ENCODE results near the gene GPR158. TPM values are rescaled to one million over a fixed set of nuclear protein-coding genes. Genes with fewer than 3 reads are reported as not detected.

Gene GPR158
- total RNA-seq, 1 experiment from 2014 or later = 2.9 TPM

GRCh38 chr10:25261558-25261957, 86.8 kb downstream of the GPR158 start:
- Histone ChIP-seq H3K9ac (ENCODE audit: low read length) (no peak overlapping the region), H3K27me3 (ENCODE audit: insufficient read depth, low read length) (no peaks in the 10 kb centered on the region), H3K9me3 (ENCODE audit: control insufficient read depth in 1 of 2, insufficient read depth in 1 of 2, low read depth in 1 of 2, low read length in 2 of 2) (no peaks in the 10 kb centered on the region), H3K4me3 (replicated peaks in 1 of 2; ENCODE audit: low read depth in 1 of 2, low read length in 2 of 2) (no peak overlapping the region), H2AFZ (ENCODE audit: low read depth, low read length, poor library complexity, severe bottlenecking) (no peak overlapping the region), H3K79me2 (ENCODE audit: insufficient read depth, low read length) (no peaks in the 10 kb centered on the region), H4K20me1 (ENCODE audit: insufficient read depth) (no peaks in the 10 kb centered on the region), H3K27ac (ENCODE audit: low read depth, low read length) (no peak overlapping the region), H3K9me2 (ENCODE audit: insufficient read depth) (no peaks in the 10 kb centered on the region), H3K4me1 (ENCODE audit: control insufficient read depth in 1 of 2, insufficient read depth in 2 of 2, low read length in 2 of 2) (no peaks in the 10 kb centered on the region), H3K36me3 (ENCODE audit: control insufficient read depth in 1 of 2, insufficient read depth in 2 of 2, low read length in 2 of 2) (no peaks in the 10 kb centered on the region), H3K4me2 (ENCODE audit: low read length) (no peak overlapping the region)
- ChIA-PET CTCF (no interaction called here), POLR2A (no interaction called here), RAD21 (ENCODE audit: low non-redundant PET in 1 of 2, low total read pairs in 2 of 2, uncharacterized antibody in 2 of 2, unreplicated experiment in 2 of 2) (no interaction called here)
- no peak for TF ChIP-seq CBX3 (IDR thresholded peaks at IDR 0.05; ENCODE audit: low read depth)
- TF ChIP-seq, protein P1, sequence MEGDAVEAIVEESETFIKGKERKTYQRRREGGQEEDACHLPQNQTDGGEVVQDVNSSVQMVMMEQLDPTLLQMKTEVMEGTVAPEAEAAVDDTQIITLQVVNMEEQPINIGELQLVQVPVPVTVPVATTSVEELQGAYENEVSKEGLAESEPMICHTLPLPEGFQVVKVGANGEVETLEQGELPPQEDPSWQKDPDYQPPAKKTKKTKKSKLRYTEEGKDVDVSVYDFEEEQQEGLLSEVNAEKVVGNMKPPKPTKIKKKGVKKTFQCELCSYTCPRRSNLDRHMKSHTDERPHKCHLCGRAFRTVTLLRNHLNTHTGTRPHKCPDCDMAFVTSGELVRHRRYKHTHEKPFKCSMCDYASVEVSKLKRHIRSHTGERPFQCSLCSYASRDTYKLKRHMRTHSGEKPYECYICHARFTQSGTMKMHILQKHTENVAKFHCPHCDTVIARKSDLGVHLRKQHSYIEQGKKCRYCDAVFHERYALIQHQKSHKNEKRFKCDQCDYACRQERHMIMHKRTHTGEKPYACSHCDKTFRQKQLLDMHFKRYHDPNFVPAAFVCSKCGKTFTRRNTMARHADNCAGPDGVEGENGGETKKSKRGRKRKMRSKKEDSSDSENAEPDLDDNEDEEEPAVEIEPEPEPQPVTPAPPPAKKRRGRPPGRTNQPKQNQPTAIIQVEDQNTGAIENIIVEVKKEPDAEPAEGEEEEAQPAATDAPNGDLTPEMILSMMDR (IDR thresholded peaks at IDR 0.05 in 2 of 3, conservative IDR thresholded peaks at IDR 0.05 in 1 of 3; ENCODE audit: borderline replicate concordance in 1 of 3, insufficient read depth in 1 of 3, low read depth in 2 of 3, low read length in 2 of 3) = no peak
- TF ChIP-seq SRF (IDR thresholded peaks at IDR 0.05; ENCODE audit: low read depth) = no peak
- TF ChIP-seq ZFX (IDR thresholded peaks at IDR 0.05) = no peak
- TF ChIP-seq MAX (IDR thresholded peaks at IDR 0.05) = no peak
- no peak for TF ChIP-seq EZH2 (IDR thresholded peaks at IDR 0.05)
- TF ChIP-seq CEBPB (IDR thresholded peaks at IDR 0.05; ENCODE audit: low read depth) = no peak
- no peak for TF ChIP-seq EZH2phosphoT487 (IDR thresholded peaks at IDR 0.05; ENCODE audit: borderline replicate concordance)
- no peak for TF ChIP-seq SIN3A (IDR thresholded peaks at IDR 0.05; ENCODE audit: low read depth)
- TF ChIP-seq TCF7L2 (IDR thresholded peaks at IDR 0.05; ENCODE audit: borderline replicate concordance, extremely low read depth, insufficient read depth, insufficient read length) = no peak
- no peak for ATAC-seq
- DNase-seq (ENCODE audit: low read depth, low spot score) = no peak
- intact Hi-C loops (cut with micrococcal nuclease) = no loop called here
- no TSS peak for BruUV-seq (replicated peaks)
